ENCODE results near the gene PCDHGA3.

- TF ChIP-seq CTCF (IDR thresholded peaks at IDR 0.05; ENCODE audit: extremely low read depth in 1 of 2, insufficient read depth in 1 of 2, low read depth in 1 of 2, low read length in 2 of 2) (no peak), MYC (IDR thresholded peaks at IDR 0.05; ENCODE audit: low read depth, low read length) (no peak), FOS (IDR thresholded peaks at IDR 0.05; ENCODE audit: borderline replicate concordance, insufficient read depth, low read length) (no peak), POLR2AphosphoS5 (IDR thresholded peaks at IDR 0.05; ENCODE audit: insufficient read depth, low read depth, low read length) (no peak)
Observed at GRCh38 chr5:141389153-141390042, 45.8 kb downstream of the PCDHGA3 start.

Data from endothelial cell of umbilical vein (primary cell).